ENCODE data around the gene SFMBT2.

Gene SFMBT2

GRCh38 chr10:7209458-7209857 lies 201.4 kb downstream of the SFMBT2 start:
- H3K4me3 ChIP-seq (replicated peaks; ENCODE audit: low read depth, low read length) = no peak overlapping the region
- TF ChIP-seq, protein P1, sequence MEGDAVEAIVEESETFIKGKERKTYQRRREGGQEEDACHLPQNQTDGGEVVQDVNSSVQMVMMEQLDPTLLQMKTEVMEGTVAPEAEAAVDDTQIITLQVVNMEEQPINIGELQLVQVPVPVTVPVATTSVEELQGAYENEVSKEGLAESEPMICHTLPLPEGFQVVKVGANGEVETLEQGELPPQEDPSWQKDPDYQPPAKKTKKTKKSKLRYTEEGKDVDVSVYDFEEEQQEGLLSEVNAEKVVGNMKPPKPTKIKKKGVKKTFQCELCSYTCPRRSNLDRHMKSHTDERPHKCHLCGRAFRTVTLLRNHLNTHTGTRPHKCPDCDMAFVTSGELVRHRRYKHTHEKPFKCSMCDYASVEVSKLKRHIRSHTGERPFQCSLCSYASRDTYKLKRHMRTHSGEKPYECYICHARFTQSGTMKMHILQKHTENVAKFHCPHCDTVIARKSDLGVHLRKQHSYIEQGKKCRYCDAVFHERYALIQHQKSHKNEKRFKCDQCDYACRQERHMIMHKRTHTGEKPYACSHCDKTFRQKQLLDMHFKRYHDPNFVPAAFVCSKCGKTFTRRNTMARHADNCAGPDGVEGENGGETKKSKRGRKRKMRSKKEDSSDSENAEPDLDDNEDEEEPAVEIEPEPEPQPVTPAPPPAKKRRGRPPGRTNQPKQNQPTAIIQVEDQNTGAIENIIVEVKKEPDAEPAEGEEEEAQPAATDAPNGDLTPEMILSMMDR (IDR thresholded peaks at IDR 0.05; ENCODE audit: low read length, missing control alignments) = no peak
- no peak for DNase-seq (ENCODE audit: low read depth)

- TF ChIP-seq, protein P1 (IDR thresholded peaks at IDR 0.05; ENCODE audit: low read length, missing control alignments) = no peak
- no peak for DNase-seq (ENCODE audit: low read depth)
- H3K4me3 ChIP-seq (replicated peaks; ENCODE audit: low read depth, low read length) = no peak overlapping the region
Observed at GRCh38 chr10:7206412-7207100, 204.3 kb downstream of the SFMBT2 start.

DNA sequence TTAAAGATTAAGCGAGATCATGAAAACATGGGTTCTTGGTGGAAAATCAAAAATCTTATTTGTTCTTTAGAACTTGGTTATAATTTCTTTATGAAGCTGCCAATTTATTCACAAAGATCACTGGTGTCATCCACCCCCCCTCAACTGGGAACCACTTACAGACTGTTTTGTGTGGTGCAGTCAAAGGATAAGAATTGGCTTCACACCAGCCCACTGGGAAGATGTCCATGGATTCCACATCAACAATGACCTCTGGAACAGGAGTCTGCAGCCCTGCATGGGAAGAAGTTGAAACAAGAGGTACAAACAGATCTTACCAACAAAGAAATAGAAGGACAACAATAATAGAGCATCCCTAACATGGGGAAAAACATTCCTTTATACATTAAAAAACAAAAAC lies 205.2 kb downstream of the SFMBT2 start:
- TF ChIP-seq, protein P1 (IDR thresholded peaks at IDR 0.05; ENCODE audit: low read length, missing control alignments) = no peak
- DNase-seq (ENCODE audit: low read depth) = no peak
- H3K4me3 ChIP-seq (replicated peaks; ENCODE audit: low read depth, low read length) = no peak overlapping the region

GRCh38 chr10:7202793-7203355 lies 208.0 kb downstream of the SFMBT2 start:
- TF ChIP-seq, protein P1 (IDR thresholded peaks at IDR 0.05; ENCODE audit: low read length, missing control alignments) = no peak
- no peak overlapping the region for H3K4me3 ChIP-seq (replicated peaks; ENCODE audit: low read depth, low read length)
- no peak for DNase-seq (ENCODE audit: low read depth)

DNA sequence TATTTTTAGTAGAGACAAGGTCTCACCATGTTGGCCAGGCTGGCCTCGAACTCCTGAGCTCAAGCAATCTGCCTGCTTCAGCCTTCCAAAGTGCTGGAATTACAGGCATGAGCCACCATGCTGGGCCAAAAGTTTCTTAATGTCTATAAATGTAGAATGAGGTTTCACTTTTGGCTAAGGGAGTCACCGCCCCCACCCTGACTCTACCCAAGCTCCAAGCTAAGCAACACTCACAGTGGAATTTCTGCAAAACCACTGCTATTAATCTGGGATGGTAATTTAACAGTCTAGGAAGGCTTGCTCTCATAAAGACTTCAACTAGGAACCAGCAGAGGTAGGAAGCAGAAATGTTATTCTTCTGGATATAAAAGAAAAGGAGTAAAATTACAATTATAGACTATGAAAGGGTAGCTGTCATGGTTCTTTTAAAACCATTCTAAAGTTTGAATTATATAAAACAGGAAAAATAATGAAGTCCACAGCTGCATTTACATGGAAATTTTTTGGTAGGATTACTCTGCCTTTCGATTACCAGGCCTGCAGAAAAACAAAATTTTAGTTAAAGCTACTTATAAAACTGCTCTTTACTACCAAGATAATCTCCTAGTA lies 211.6 kb downstream of the SFMBT2 start:
- TF ChIP-seq, protein P1 (IDR thresholded peaks at IDR 0.05; ENCODE audit: low read length, missing control alignments) = no peak

DNA sequence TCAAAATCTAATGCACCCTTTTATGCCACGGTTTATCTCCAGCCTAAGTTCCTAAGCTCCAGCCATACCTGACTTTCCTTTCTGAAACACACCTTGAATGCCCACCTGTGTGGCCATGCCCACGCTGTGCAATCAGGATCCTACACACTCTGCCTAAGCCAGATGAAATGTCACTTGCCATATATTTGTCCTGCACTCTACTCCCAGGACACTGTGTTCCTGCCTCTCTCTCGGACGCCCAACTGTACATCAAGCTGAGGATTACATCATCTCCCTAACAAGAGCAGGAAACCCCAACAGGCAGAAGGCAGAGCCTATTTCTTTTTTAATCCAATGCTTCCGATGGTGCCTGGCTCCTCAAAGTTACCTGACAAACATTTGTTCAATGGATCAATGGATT lies 214.6 kb downstream of the SFMBT2 start:
- no peak for DNase-seq (ENCODE audit: low read depth)
- TF ChIP-seq, protein P1 (IDR thresholded peaks at IDR 0.05; ENCODE audit: low read length, missing control alignments) = no peak
- no peak overlapping the region for H3K4me3 ChIP-seq (replicated peaks; ENCODE audit: low read depth, low read length)

More for the DNA sequence above, 211.6 kb downstream of the SFMBT2 start:
- no peak overlapping the region for H3K4me3 ChIP-seq (replicated peaks; ENCODE audit: low read depth, low read length)
- DNase-seq (ENCODE audit: low read depth) = peak; percentile 3

Measured in fibroblast of pulmonary artery (primary cell).